Nephron progenitor cell (in vitro differentiated cells): ENCODE results near the gene TPRX1.
"Not testable (repeated sequence)": the region's sequence is repeated elsewhere in the genome, so short reads cannot be mapped to it uniquely, and the experiment has no call there.

Experiments used
- DNase-seq: peaks from one replicate; pipeline ENCODE4 v3.0.0; 2021
- H3K27ac Mint-ChIP-seq: 2 replicates; pipeline ENCODE4 v1.8.0; 2021; ENCODE audit warnings: mild to moderate bottlenecking, moderate library complexity, mixed read lengths
- H3K27me3 Mint-ChIP-seq: 2 replicates; pipeline ENCODE4 v1.8.0; 2021; ENCODE audit warnings: mild to moderate bottlenecking, low read depth, mixed read lengths; ENCODE audit not compliant: poor library complexity
- H3K36me3 Mint-ChIP-seq: 2 replicates; pipeline ENCODE4 v1.8.0; 2021; ENCODE audit warnings: low read depth, mixed read lengths
- H3K4me1 Mint-ChIP-seq: 2 replicates; pipeline ENCODE4 v1.8.0; 2021; ENCODE audit warnings: mixed read lengths
- H3K4me3 Mint-ChIP-seq: 2 replicates; pipeline ENCODE4 v1.8.0; 2021; ENCODE audit warnings: mild to moderate bottlenecking, moderate library complexity, mixed read lengths
- H3K9me3 Mint-ChIP-seq: 2 replicates; pipeline ENCODE4 v1.8.0; 2021; ENCODE audit warnings: mild to moderate bottlenecking, moderate library complexity, mixed read lengths
- CTCF ChIP-seq: fragments of 200-600 bp; sonication (generic); IDR thresholded peaks from 2 replicates; pipeline ENCODE4 v1.5.0; 2021; ENCODE audit warnings: antibody characterized with exemption

Gene TPRX1

GRCh38 chr19:47781590-47782262, 22.6 kb downstream of the TPRX1 start:
- Mint-ChIP-seq H3K27me3 (peaks cover 3% of the 10 kb centered on the region), H3K4me1 (peaks cover 25% of the 10 kb centered on the region), H3K9me3 (no peaks in the 10 kb centered on the region), H3K36me3 (peaks cover 36% of the 10 kb centered on the region), H3K4me3 (no peak overlapping the region), H3K27ac (peak overlapping the region; percentile 74)
- TF ChIP-seq CTCF = no peak
- no peak for DNase-seq

- Mint-ChIP-seq H3K27me3 (peaks cover 3% of the 10 kb centered on the region), H3K36me3 (peaks cover 32% of the 10 kb centered on the region), H3K4me1 (peaks cover 25% of the 10 kb centered on the region), H3K27ac (no peak overlapping the region), H3K4me3 (peak overlapping the region; percentile 87), H3K9me3 (no peaks in the 10 kb centered on the region)
- no peak for TF ChIP-seq CTCF
- no peak for DNase-seq
Observed at GRCh38 chr19:47780215-47780551, 24.2 kb downstream of the TPRX1 start.

GRCh38 chr19:47779524-47780214, 24.7 kb downstream of the TPRX1 start:
- Mint-ChIP-seq H3K9me3 (no peaks in the 10 kb centered on the region), H3K27me3 (peaks cover 3% of the 10 kb centered on the region), H3K36me3 (peaks cover 31% of the 10 kb centered on the region), H3K27ac (peak overlapping the region; percentile 54), H3K4me3 (peak overlapping the region; percentile 87), H3K4me1 (peaks cover 25% of the 10 kb centered on the region)
- DNase-seq = no peak
- no peak for TF ChIP-seq CTCF

GRCh38 chr19:47778954-47779351, 25.4 kb downstream of the TPRX1 start:
- H3K27ac Mint-ChIP-seq = peak overlapping the region; percentile 51
- peaks cover 29% of the 10 kb centered on the region for H3K4me1 Mint-ChIP-seq
- TF ChIP-seq CTCF = no peak
- no peaks in the 10 kb centered on the region for H3K9me3 Mint-ChIP-seq
- H3K27me3 Mint-ChIP-seq = peaks cover 3% of the 10 kb centered on the region
- peak overlapping the region; percentile 87 for H3K4me3 Mint-ChIP-seq
- H3K36me3 Mint-ChIP-seq = peaks cover 25% of the 10 kb centered on the region
- DNase-seq = no peak

GRCh38 chr19:47778049-47778953, 26.1 kb downstream of the TPRX1 start, which contains the start of gene SELENOW:
Gene SELENOW, plus strand, starts transcription at chr19:47778703. Its CDS starts 83 bp downstream, at chr19:47778786.
- peaks cover 21% of the 10 kb centered on the region for H3K36me3 Mint-ChIP-seq
- no peak for TF ChIP-seq CTCF
- peaks cover 3% of the 10 kb centered on the region for H3K27me3 Mint-ChIP-seq
- no peaks in the 10 kb centered on the region for H3K9me3 Mint-ChIP-seq
- H3K4me1 Mint-ChIP-seq = peaks cover 33% of the 10 kb centered on the region
- peak within 1 kb of the TSS; percentile 87 for H3K4me3 Mint-ChIP-seq
- H3K27ac Mint-ChIP-seq = peak within 1 kb of the TSS; percentile 98
- DNase-seq = peak; percentile 88

- H3K9me3 Mint-ChIP-seq, H3K27me3 Mint-ChIP-seq, DNase-seq: not testable (repeated sequence)
- Mint-ChIP-seq H3K4me3 (peak overlapping the region; percentile 87), H3K27ac (peak overlapping the region; percentile 98), H3K4me1 (peaks cover 33% of the 10 kb centered on the region), H3K36me3 (peaks cover 17% of the 10 kb centered on the region)
Observed at GRCh38 chr19:47777245-47778048, 26.9 kb downstream of the TPRX1 start.
